NB4 (cell line): Measurements from ENCODE around the gene ACSL3.
"Not testable (repeated sequence)": the region's sequence is repeated elsewhere in the genome, so short reads cannot be mapped to it uniquely, and the experiment has no call there.

Experiments used
- DNase-seq: peaks from one replicate; pipeline ENCODE4 v3.0.0; 2010; ENCODE audit warnings: low read depth
- H3K4me3 ChIP-seq: one replicate; pipeline ENCODE4 v1.5.1; 2011; ENCODE audit warnings: mild to moderate bottlenecking, low read depth, low read length, moderate library complexity
- MAX ChIP-seq: IDR thresholded peaks from 2 replicates; pipeline ENCODE4 v1.6.1; 2011; ENCODE audit warnings: low read depth, low read length
- MYC ChIP-seq: IDR thresholded peaks from 2 replicates; pipeline ENCODE4 v1.6.1; 2011; ENCODE audit warnings: low read depth, low read length
- POLR2A ChIP-seq: IDR thresholded peaks from 2 replicates; pipeline ENCODE4 v1.6.1; 2011; ENCODE audit warnings: mild to moderate bottlenecking; ENCODE audit not compliant: insufficient read length; ENCODE audit errors: extremely low read depth
- TF ChIP-seq, protein P1 (sequence below): IDR thresholded peaks from one replicate; pipeline ENCODE4 v1.5.1; 2012; ENCODE audit warnings: low read depth, low read length

Gene ACSL3

GRCh38 chr2:222835143-222835822 lies 25.6 kb upstream of the ACSL3 start:
- TF ChIP-seq MAX = no peak
- no peak for TF ChIP-seq MYC
- no peak for TF ChIP-seq POLR2A
- DNase-seq = no peak
- no peak overlapping the region for H3K4me3 ChIP-seq

DNA sequence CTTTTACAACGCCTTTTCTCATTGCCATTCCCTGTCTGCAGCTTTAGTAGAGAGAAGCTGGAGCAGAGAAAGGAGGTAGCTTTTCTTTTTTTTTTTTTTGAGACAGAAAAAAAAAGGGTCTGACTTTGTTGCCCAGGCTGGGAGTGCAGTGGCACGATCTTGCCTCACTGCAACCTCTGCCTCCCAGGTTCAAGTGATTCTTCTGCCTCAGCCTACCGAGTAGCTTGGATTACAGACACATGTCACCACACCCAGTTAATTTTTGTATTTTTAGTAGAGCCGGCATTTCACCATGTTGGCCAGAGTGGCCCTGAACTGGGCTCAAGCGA lies 25.0 kb upstream of the ACSL3 start:
- TF ChIP-seq MAX = no peak
- no peak for TF ChIP-seq MYC
- TF ChIP-seq POLR2A = no peak
- TF ChIP-seq, protein P1, sequence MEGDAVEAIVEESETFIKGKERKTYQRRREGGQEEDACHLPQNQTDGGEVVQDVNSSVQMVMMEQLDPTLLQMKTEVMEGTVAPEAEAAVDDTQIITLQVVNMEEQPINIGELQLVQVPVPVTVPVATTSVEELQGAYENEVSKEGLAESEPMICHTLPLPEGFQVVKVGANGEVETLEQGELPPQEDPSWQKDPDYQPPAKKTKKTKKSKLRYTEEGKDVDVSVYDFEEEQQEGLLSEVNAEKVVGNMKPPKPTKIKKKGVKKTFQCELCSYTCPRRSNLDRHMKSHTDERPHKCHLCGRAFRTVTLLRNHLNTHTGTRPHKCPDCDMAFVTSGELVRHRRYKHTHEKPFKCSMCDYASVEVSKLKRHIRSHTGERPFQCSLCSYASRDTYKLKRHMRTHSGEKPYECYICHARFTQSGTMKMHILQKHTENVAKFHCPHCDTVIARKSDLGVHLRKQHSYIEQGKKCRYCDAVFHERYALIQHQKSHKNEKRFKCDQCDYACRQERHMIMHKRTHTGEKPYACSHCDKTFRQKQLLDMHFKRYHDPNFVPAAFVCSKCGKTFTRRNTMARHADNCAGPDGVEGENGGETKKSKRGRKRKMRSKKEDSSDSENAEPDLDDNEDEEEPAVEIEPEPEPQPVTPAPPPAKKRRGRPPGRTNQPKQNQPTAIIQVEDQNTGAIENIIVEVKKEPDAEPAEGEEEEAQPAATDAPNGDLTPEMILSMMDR = no peak
- no peak overlapping the region for H3K4me3 ChIP-seq
- no peak for DNase-seq

GRCh38 chr2:222837643-222838056 lies 23.2 kb upstream of the ACSL3 start:
- DNase-seq = no peak
- TF ChIP-seq POLR2A (no peak), MAX (no peak), MYC (no peak)
- TF ChIP-seq, protein P1 = no peak
- no peak overlapping the region for H3K4me3 ChIP-seq

GRCh38 chr2:222840060-222840802 lies 20.6 kb upstream of the ACSL3 start:
- TF ChIP-seq, protein P1 = no peak
- TF ChIP-seq MAX = no peak
- no peak for TF ChIP-seq MYC
- no peak for TF ChIP-seq POLR2A
- H3K4me3 ChIP-seq = no peak overlapping the region
- no peak for DNase-seq

- peak; percentile 60 for DNase-seq
- no peak overlapping the region for H3K4me3 ChIP-seq
- TF ChIP-seq MAX = 0 out of 2 replicates have a peak, but pooled peaks have one; percentile 8
- TF ChIP-seq, protein P1 = no peak
These were observed 18.2 kb upstream of the ACSL3 start for GRCh38 chr2:222842491-222843174.

DNA sequence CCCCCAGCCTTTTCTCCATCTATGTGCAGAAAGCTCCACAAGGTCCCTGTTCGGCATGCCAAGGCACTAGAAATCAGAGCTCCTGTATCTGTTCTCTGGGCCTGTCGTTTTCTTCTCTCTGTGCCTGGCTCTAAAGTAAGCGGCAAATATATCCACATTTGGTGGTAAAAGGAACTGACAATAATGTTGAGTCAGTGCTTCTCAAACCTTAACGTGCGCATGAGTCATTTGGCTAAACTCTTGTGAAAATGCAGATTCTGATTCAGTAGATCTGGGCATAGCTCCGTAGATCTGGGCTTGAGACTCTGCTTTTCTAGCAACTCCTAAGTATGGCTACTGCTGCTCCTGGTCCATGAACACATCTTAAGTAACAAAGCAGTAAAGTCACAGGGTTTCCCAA lies 16.5 kb upstream of the ACSL3 start:
- no peak overlapping the region for H3K4me3 ChIP-seq
- DNase-seq = peak; percentile 89
- TF ChIP-seq, protein P1 = no peak
- no peak for TF ChIP-seq MYC
- TF ChIP-seq MAX = 0 out of 2 replicates have a peak, but pooled peaks have one; percentile 24

DNA sequence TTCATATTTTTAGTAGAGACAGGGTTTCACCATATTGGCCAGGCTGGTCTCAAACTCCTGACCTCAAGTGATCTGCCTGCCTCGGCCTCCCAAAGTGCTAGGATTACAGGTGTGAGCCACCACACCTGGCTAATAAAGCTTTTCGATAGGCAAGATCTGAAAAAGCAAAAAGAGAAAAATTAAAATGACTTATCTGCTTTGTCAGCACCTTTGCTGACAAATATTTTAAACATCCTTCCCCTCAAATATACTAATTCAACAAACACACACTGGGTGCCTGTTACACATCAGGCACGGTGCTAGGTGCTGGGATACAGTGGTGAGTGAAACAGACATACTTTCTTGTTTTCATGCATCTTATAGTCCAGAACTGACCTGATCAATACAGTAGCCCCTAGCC lies 15.5 kb upstream of the ACSL3 start:
- H3K4me3 ChIP-seq, DNase-seq: not testable (repeated sequence)
